Activated T-helper 1 cell treated with Interleukin-2 at 50 U/mL for 16 hours (primary cell): ENCODE data around the gene MYT1.

Experiments
- DNase-seq: peaks from one replicate; pipeline ENCODE4 v3.0.0-alpha.2; 2020; ENCODE audit warnings: low read depth

The MYT1 gene

GRCh38 chr20:64155258-64156135 is 8.8 kb upstream of the MYT1 start:
- DNase-seq: no peak

DNA sequence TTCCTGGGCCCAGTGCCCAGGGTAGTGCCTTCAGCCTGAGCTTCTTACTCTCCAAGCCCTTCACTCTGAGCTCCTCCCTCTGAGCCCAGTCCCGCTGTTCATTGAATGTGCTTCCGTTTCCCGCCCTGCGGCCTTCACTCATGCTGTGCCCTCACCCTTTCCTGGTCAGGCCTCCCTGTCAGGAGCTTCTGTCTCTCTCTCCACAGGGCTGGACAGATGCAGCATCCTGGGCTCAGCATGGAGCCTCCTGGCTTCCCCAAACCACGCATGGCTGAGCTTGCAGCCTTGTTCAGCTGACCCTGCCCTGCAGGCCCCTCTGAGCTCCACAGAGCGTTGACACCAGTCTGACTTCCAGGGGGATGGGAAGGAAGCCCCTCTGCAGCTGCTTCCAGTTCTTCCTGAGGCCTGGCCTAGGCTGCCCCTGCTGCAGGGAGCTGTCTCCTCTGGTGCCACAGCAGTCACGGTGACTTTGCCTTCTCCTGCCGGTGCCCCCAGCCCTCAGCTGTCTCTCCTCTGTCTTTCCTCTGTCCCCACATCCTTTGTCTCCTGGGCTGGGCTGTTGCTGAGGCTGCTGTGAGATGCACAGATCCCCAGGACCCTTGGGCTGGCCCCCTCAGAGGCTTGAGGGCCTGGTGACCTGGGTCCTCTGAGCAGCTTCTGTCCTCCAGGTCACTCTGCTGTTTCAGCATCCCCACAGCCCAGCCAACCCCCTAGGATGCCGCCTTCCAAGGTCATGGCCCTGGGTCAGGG is 7.9 kb upstream of the MYT1 start:
- no peak for DNase-seq

DNA sequence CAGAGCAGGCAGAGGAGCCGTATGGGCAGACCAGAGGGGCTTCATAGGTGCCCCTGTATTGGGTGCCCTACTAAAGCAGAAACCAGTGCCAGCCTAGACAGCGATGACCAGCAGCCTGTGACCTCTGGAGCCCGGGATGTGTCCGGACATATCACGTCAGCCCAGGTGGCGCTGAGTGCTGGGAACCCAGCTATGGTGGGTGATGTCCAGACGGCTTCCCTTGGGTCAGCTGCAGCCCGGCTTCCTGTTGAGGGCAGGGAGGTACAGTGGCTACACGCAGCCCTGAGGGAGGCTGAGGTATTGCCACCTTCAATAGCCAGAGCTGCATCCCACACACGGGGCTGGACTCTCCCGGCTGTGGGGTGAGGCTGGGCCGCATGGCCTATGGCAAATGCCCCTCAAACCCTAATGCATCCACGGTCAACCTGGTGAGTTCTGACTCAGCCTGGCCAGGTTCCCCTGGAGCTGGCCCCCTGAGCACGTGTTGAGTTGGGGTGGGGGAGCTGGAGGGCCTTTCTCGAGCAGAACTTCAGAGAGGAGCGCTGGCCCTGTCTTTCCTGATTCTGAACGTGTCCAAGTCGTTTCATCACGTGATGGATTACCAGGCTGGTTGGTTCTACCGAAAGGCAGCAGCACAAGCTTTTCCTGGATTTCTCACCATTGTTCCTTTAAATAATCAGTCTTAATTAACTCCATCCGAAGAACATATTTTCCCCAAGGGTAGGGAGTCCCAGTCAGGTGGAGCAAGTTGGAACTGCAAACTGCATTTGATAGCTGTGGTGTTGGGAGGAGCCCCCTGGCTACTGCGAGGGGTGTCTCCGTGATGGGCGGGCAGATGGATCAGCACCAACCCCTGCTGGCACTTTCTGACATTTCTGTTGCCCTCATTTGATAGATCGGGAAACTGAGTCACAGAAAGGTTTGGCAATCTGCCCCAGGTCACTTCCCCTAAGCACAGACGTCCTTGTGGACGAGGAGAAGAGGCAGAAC is 7.1 kb upstream of the MYT1 start:
- no peak for DNase-seq

DNA sequence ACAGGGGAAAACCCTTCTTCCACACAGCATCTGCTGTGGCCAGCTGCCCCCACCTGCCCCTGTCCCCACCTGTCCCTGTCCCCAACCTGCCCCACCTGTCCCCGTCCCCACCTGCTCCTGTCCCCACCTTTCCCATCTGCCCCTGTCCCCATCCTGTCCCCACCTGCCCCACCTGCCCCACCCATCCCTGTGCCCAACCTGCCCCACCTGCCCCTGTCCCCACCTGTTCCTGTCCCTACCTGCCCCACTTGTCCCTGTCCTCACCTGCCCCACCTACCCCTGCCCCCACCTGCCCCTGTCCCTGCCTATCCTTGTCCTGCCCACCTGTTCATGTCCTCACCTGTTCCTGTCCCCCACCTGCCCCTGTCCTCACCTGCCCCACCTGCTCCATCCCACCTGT is 6.4 kb upstream of the MYT1 start:
- no peak for DNase-seq

DNA sequence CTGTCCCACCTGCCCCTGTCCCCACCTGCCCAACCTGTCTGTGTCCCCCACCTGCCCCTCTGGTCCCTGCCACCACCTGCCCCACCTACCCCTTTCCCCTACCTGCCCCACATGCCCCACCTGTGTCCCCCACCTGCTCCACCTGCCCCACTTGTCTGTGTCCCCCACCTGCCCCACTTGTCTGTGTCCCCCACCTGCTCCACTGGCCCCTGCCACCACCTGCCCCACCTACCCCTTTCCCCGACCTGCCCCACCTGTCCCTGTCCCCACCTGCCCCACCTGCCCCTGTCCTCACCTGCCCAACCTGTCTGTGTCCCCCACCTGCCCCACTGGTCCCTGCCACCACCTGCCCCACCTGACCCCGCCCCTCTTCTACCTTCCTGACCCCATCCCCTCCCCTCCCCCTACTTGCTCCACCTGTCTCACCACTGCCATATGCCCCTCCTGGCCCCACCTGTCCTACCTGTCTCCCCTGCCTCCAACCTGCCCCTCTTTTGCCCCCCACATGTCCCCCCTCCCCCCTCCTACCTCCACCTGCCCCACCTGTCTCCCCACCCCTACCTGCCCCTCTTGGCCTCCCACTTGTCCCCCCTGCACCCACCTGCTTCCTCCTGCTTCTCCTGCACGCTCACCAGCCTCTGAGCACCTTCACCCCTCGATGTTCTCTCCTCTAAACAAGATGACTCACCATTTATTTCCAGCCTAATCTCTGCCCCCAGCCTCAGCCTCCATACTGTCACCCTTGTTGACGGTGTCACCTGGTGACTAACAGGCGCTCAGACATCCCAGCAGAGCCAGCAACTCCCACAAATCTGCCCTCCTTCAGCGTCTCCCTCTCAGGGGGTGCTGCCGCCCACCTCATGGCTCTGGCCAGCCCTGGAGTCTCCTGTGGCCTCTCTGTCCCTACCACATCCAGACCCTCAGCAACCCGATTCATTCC is 5.6 kb upstream of the MYT1 start:
- no peak for DNase-seq

GRCh38 chr20:64159286-64159680 is 5.0 kb upstream of the MYT1 start:
- DNase-seq: no peak

DNA sequence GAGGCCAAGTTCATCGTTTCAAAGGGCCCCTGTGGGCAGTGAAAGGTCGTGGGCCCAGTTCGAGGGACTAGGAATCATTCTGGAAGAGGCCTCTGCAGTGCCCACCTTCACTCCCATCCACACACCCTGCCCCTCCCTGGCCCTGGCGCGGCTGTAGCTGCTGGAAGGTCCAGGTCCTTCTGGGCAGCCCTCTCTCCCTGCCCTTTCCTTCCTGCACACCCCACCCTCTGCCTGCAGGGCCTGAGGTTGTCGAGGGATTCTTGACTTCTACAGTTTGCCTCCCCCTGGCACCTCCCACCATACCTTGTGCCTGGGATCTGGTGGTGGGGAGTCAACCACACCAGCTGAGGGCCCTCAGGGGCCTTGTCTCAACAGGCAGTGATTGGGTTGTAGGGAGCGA is 4.5 kb upstream of the MYT1 start:
- no peak for DNase-seq

DNA sequence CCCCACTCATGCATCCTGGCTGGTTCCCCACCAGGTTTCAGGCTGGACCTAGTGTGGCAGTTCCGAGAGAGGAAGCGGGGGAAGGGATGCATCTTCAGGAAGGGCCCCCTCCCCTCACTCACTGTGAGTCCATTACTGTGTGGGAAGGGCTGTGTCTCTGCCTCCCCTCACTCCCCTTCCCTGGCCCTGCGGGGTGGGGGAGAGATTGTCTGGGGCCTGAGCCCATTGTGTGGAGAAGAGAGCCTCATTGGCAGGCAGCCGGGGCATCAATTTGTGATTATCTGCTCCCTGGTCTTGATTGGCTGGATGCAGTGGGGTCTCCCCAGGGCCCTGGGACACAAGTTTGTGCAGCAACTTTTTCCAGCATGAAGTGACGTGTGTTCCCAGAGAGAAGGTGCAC is 4.1 kb upstream of the MYT1 start:
- DNase-seq: no peak

DNA sequence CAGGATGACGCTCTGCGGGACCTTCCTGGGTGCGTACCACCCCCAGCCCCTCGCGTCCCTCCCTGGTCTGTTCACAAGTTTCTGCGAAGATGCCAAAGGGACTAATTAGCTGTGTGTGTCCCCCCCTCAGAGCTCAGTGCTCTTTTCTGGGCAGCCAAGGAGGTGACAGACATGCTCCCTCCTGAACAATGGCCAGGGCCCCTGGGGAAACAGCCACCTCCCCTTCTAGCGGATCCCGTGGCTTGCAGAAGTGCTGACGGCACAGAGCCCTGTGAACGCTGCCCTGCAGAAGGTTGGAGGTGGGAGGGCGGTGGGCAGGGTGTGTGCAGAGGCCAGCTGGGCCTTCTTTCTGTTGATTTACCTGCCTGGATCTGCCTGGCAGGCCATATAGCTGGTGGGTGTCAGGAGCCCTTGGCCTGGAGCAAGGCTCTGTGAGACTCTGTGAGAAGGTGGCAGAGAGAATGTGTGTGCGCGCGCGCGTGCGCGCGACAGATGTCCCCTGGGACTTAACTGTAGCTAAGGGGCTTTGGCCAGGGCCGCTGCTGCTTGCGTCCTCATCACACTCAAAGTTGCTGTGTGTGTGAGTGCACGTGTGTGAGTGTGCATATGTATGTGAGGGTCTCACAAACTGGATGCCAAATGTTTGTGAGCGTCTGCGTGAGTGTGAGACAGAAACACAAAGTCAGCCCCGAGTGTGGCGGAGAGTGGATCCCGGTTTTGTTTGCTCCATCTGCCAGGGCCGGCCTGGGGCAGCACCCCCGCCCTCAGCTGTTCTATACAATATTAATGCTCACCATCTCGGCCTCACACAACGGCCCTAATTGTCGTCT is 3.5 kb upstream of the MYT1 start:
- DNase-seq: no peak

- no peak for DNase-seq
These were observed 2.7 kb upstream of the MYT1 start for GRCh38 chr20:64161356-64162238.

- DNase-seq: no peak
These were observed 1.9 kb upstream of the MYT1 start for GRCh38 chr20:64162239-64162910.

- no peak for DNase-seq
These were observed 503 bp upstream of the MYT1 start for GRCh38 chr20:64163776-64164122.

DNA sequence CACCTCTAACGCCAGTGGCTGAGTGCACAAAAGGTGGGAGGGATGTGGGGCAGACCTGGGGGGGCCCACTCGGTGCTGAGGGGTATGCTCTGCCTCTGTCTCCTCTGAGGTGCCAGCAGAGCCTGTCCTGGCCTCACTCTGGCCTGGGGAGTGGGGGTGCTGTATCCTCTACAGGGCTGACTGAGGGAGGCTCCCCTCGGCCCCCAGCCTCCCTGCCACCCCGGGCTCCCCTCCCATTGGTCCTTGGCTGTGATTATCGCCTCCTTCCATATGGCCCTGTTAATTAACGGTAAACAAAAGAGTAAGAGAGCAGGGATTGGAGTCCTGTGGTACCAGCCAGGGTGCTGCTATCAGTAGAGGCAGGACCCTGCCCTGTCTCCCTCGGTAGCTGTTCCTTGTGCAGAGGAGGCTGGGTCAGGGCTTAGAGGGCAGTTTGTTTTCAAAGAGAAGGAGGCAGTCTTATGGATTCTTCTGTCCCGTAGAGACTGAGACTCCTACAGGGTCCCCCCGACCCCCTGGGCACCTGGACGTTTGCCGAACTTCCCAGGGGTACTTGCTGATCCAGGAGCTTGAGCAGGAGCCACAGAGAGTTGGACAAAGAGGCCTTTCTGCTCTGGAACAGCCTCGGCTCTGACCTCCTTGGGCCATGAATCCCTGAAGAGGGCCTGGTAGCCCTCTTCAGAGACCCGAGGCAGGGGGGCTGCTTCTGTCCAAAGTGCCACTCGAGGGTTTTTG is 1.8 kb downstream of the MYT1 start:
- DNase-seq: no peak

DNA sequence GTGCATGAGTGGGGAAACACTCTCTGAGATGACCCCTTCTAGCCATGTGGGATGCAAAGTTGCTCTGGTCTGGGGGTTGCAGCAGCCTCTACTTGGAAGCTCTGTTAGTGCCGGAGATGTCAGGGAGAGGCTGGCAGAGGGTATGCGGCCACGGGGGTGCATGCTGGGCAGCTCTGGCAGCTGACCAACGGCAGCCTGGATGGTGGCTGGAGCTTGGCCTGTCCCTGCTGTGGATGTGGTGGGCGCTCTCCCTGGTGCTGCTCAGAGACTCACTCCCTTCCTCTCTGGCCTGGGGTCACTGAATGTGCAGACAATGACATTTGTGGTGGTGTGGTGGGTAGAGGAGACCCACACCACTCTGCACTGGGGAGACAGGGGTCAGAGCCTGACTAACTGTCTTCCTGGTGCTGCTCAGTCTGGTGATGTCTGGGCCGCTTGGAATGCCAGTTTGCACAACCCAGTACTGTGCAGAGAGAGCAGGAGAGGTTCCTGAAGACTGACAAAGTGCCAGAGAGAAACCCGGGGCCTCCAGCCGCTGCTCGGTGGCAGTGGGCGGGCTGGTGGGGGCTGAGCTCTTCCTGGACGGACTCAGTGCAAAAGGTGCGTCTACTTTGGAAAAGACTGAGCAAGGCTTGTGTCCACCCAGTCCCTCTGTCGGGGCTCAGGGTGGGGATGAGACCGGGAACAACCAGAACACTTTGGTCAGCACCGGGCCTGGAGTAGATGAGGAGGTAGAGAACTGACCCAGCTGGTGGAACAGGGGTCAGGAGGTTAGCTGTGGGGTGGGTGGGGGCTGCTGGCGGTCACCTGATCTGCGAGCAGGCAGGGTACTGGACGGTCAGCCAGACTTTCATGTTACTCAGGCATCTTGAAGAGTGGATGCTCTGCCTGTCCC is 2.7 kb downstream of the MYT1 start:
- DNase-seq: no peak

GRCh38 chr20:64167676-64168075 is 3.4 kb downstream of the MYT1 start:
- DNase-seq: no peak

- no peak for DNase-seq
These were observed 4.3 kb downstream of the MYT1 start for GRCh38 chr20:64168381-64169090.
